GM23338 (cell line): Measurements from ENCODE around the gene ADIRF. TPM values are rescaled to one million over a fixed set of nuclear protein-coding genes. Genes with fewer than 3 reads are reported as not detected.

Source experiments
- ATAC-seq: fragments of 200-7000 bp; cut with Tn5 transposase; 3 replicates; pipeline ENCODE4 v1.9.1; 2020
- DNase-seq: peaks from one replicate; pipeline ENCODE4 v3.0.0-alpha.2; 2015; ENCODE audit warnings: low spot score
- H2AFZ ChIP-seq: fragments of 200-600 bp; sonication (generic); 2 replicates; pipeline ENCODE4 v1.8.0; 2016; ENCODE audit warnings: antibody characterized with exemption, mild to moderate bottlenecking, moderate library complexity
- H3F3A ChIP-seq: fragments of 200-600 bp; sonication (generic); replicated peaks from 2 replicates; pipeline ENCODE4 v1.8.0; 2017; ENCODE audit warnings: antibody characterized with exemption, mixed run types, low read depth
- H3K27ac ChIP-seq: fragments of 200-600 bp; sonication (generic); 2 replicates; pipeline ENCODE4 v1.6.1; 2016; ENCODE audit warnings: low read depth
- H3K27me3 ChIP-seq: fragments of 200-600 bp; sonication (generic); 2 replicates; pipeline ENCODE4 v1.8.0; 2016; ENCODE audit warnings: mild to moderate bottlenecking, mixed run types, moderate library complexity; ENCODE audit not compliant: insufficient read depth
- H3K36me3 ChIP-seq: fragments of 200-600 bp; sonication (generic); 2 replicates; pipeline ENCODE4 v1.8.0; 2016; ENCODE audit warnings: mild to moderate bottlenecking; ENCODE audit not compliant: insufficient read depth
- H3K4me1 ChIP-seq: fragments of 200-600 bp; sonication (generic); 2 replicates; pipeline ENCODE4 v1.8.0; 2016; ENCODE audit warnings: mild to moderate bottlenecking, moderate library complexity; ENCODE audit not compliant: insufficient read depth
- H3K4me2 ChIP-seq: fragments of 200-600 bp; sonication (generic); 2 replicates; pipeline ENCODE4 v1.7.1; 2017; ENCODE audit warnings: mixed run types
- H3K4me3 ChIP-seq: fragments of 200-600 bp; sonication (generic); 2 replicates; pipeline ENCODE4 v1.6.1; 2016; ENCODE audit warnings: mixed run types
- H3K79me2 ChIP-seq: fragments of 200-600 bp; sonication (generic); replicated peaks from 2 replicates; pipeline ENCODE4 v1.8.0; 2017; ENCODE audit warnings: mild to moderate bottlenecking; ENCODE audit not compliant: insufficient read depth
- H3K9me2 ChIP-seq: fragments of 200-600 bp; sonication (generic); 2 replicates; pipeline ENCODE4 v1.8.0; 2017; ENCODE audit not compliant: insufficient read depth
- H4K20me1 ChIP-seq: fragments of 200-600 bp; sonication (generic); replicated peaks from 2 replicates; pipeline ENCODE4 v1.8.0; 2017; ENCODE audit warnings: mild to moderate bottlenecking; ENCODE audit not compliant: insufficient read depth
- H3K27ac Mint-ChIP-seq: 2 replicates; pipeline ENCODE4 v1.8.0; 2020; ENCODE audit warnings: inconsistent platforms, mild to moderate bottlenecking, moderate library complexity, mixed read lengths
- H3K27me3 Mint-ChIP-seq: 3 replicates; pipeline ENCODE4 v1.8.0; 2022; ENCODE audit warnings: low read depth, mild to moderate bottlenecking, moderate library complexity, mixed read lengths, inconsistent platforms; ENCODE audit not compliant: insufficient read depth, poor library complexity
- H3K36me3 Mint-ChIP-seq: 3 replicates; pipeline ENCODE4 v1.8.0; 2021; ENCODE audit warnings: low read depth, mild to moderate bottlenecking, inconsistent platforms, moderate library complexity, mixed read lengths
- H3K4me1 Mint-ChIP-seq: 3 replicates; pipeline ENCODE4 v1.8.0; 2020; ENCODE audit warnings: mild to moderate bottlenecking, inconsistent platforms, mixed read lengths
- H3K4me3 Mint-ChIP-seq: 3 replicates; pipeline ENCODE4 v1.8.0; 2021; ENCODE audit warnings: moderate library complexity, mild to moderate bottlenecking, inconsistent platforms, mixed read lengths
- H3K9me3 Mint-ChIP-seq: 3 replicates; pipeline ENCODE4 v1.8.0; 2020; ENCODE audit warnings: moderate library complexity, mild to moderate bottlenecking, inconsistent platforms, mixed read lengths
- ETS1 ChIP-seq: IDR thresholded peaks from 2 replicates; pipeline ENCODE4 v1.6.1; 2016; ENCODE audit warnings: antibody characterized with exemption
- JUNB ChIP-seq: IDR thresholded peaks from one replicate; pipeline ENCODE4 v1.6.1; 2016; ENCODE audit warnings: antibody characterized with exemption; ENCODE audit not compliant: unreplicated experiment
- STAT1 ChIP-seq: IDR thresholded peaks from one replicate; pipeline ENCODE4 v1.6.1; 2016; ENCODE audit warnings: antibody characterized with exemption; ENCODE audit not compliant: unreplicated experiment
- ZNF114 ChIP-seq: fragments of 250-450 bp; sonication (Bioruptor Pico); IDR thresholded peaks from 2 replicates; pipeline ENCODE4 v1.5.0; 2020; ENCODE audit warnings: mild to moderate bottlenecking, moderate library complexity
- ZNF331 ChIP-seq: fragments of 250-450 bp; sonication (Bioruptor Pico); IDR thresholded peaks from 2 replicates; pipeline ENCODE4 v1.5.0; 2020; ENCODE audit warnings: low read depth, mild to moderate bottlenecking, moderate library complexity
- ZNF462 ChIP-seq: fragments of 250-450 bp; sonication (Bioruptor Pico); IDR thresholded peaks from 2 replicates; pipeline ENCODE4 v1.5.0; 2020; ENCODE audit warnings: mild to moderate bottlenecking, moderate library complexity
- polyA plus RNA-seq: library from polyadenylated mRNA; unstranded; fragments of >200 nt; fragmentation: Nextera tagmentation; extraction: Ambion mirVana; gene quantifications from 2 replicates; pipeline ENCODE4 v1.2.1, GENCODE V29; 2016
- total RNA-seq: library from RNA; depleted of rRNA; stranded (reverse); fragments of >200 nt; shearing (Covaris generic); gene quantifications from 2 replicates; pipeline ENCODE4 v1.2.3, GENCODE V29; 2014

Gene ADIRF
- total and polyA plus RNA-seq, 2 experiments from 2014 or later: 1.7 TPM; not detected in 1

- TF ChIP-seq ZNF462 (CRISPR knock-in tag) (no peak), STAT1 (no peak), ETS1 (peak; percentile 20; the same call in 1 of the 2 replicates)
Observed at GRCh38 chr10:86960003-86960862, 8.0 kb upstream of the ADIRF start (continued).

GRCh38 chr10:86960863-86961434, 7.3 kb upstream of the ADIRF start:
- H3F3A ChIP-seq: no peaks in the 10 kb centered on the region
- no peaks in the 10 kb centered on the region for H3K9me2 ChIP-seq
- Mint-ChIP-seq H3K27me3 (peaks cover 24% of the 10 kb centered on the region), H3K27ac (peak overlapping the region; percentile 96), H3K9me3 (peaks cover 2% of the 10 kb centered on the region; the same call in 1 of the 3 replicates), H3K36me3 (no peaks in the 10 kb centered on the region), H3K4me1 (peaks cover 38% of the 10 kb centered on the region), H3K4me3 (no peak overlapping the region; the same call in 2 of the 3 replicates)
- ATAC-seq (peak; percentile 6; the same call in 2 of the 3 replicates), DNase-seq (no peak)
- H3K4me3 ChIP-seq: no peak overlapping the region
- H2AFZ ChIP-seq: peak overlapping the region; percentile 81; the same call in 1 of the 2 replicates
- no peaks in the 10 kb centered on the region for H3K36me3 ChIP-seq
- no peak overlapping the region for H3K27ac ChIP-seq
- peaks cover 43% of the 10 kb centered on the region for H3K4me1 ChIP-seq
- no peaks in the 10 kb centered on the region for H4K20me1 ChIP-seq
- no peaks in the 10 kb centered on the region for H3K79me2 ChIP-seq
- no peaks in the 10 kb centered on the region for H3K27me3 ChIP-seq
- 0 out of 2 replicates have a peak overlapping the region, but pooled peaks have one; percentile 26 for H3K4me2 ChIP-seq
- TF ChIP-seq JUNB (no peak), ZNF462 (CRISPR knock-in tag) (no peak), ZNF331 (CRISPR knock-in tag) (no peak), ZNF114 (CRISPR knock-in tag) (no peak)
